ENCODE data around the gene NEUROG1.
"Not testable (repeated sequence)": the region's sequence is repeated elsewhere in the genome, so short reads cannot be mapped to it uniquely, and the experiment has no call there.

DNA sequence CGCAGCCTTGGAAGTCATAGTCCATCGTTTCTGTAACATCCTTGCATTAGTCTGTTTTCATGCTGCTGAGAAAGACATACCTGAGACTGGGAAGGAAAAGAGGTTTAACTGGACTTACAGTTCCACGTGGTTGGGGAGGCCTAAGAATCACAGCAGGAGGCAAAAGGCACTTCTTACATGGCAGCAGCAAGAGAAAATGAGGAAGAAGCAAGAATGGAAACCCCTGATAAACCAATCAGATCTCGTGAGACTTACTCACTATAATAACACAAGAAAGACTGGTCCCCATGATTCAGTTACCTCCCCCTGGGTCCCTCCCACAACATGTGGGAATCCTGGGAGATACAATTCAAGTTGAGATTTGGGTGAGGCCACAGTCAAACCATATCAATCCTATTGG is 40.2 kb downstream of the NEUROG1 start:
- TF ChIP-seq EP300 (conservative IDR thresholded peaks at IDR 0.05; ENCODE audit: poor library complexity, severe bottlenecking); EZH2 (IDR thresholded peaks at IDR 0.05; ENCODE audit: borderline replicate concordance, insufficient read depth, low read length, poor library complexity, severe bottlenecking); TAF1 (IDR thresholded peaks at IDR 0.05; ENCODE audit: low read depth); POLR2AphosphoS5 (IDR thresholded peaks at IDR 0.05); MXI1 (conservative IDR thresholded peaks at IDR 0.05; ENCODE audit: poor library complexity, severe bottlenecking): not testable (repeated sequence)
- TF ChIP-seq, protein P1, sequence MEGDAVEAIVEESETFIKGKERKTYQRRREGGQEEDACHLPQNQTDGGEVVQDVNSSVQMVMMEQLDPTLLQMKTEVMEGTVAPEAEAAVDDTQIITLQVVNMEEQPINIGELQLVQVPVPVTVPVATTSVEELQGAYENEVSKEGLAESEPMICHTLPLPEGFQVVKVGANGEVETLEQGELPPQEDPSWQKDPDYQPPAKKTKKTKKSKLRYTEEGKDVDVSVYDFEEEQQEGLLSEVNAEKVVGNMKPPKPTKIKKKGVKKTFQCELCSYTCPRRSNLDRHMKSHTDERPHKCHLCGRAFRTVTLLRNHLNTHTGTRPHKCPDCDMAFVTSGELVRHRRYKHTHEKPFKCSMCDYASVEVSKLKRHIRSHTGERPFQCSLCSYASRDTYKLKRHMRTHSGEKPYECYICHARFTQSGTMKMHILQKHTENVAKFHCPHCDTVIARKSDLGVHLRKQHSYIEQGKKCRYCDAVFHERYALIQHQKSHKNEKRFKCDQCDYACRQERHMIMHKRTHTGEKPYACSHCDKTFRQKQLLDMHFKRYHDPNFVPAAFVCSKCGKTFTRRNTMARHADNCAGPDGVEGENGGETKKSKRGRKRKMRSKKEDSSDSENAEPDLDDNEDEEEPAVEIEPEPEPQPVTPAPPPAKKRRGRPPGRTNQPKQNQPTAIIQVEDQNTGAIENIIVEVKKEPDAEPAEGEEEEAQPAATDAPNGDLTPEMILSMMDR (IDR thresholded peaks at IDR 0.05; ENCODE audit: poor library complexity, severe bottlenecking), result not testable (repeated sequence)
